ENCODE measurements around the gene IGSF11. TPM values are rescaled to one million over a fixed set of nuclear protein-coding genes. Genes with fewer than 3 reads are reported as not detected.

The IGSF11 gene
- total RNA-seq, 6 experiments from 2014 or later: not detected

DNA sequence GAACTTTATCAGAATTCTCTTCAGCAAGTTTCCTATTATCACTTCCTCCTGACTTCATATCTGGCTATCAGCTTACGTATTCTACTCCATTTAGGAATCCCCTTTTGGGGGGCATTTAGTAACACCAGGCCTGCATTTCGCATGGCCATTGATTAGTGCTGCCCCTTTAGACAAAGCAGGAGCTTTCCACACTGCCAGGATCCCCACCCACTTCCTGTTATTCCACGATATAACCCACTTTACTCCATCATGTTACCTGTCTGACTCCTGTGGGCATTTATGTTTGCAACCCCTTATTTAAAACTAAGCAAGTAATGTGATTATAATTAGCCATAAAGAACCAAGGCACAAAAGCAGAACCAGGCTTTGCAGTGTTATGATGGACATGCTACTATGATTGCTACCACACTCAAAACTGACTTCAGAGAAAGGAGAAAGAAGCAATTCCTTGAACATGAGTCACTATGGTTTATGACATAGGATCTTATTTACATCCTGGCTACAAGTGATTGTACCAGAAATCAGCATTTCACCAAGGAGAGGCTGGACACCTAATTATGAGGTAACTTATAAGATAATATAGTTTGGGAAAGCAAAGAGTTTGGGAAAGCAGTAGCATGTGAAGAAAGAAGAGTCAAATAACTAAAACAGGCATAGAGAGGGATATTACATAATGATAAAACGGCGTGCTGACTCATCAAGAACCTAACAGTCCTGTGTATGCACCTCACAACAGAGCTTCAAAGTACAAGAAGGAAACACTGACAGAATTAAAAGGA, 96.3 kb downstream of the IGSF11 start:
- H3K9me3 Mint-ChIP-seq: no peaks in the 10 kb centered on the region
- peaks cover 8% of the 10 kb centered on the region for H3K4me1 Mint-ChIP-seq (ENCODE audit: low read depth)
- no peak overlapping the region for H3K4me3 Mint-ChIP-seq
- no peak for DNase-seq
- no peaks in the 10 kb centered on the region for H3K36me3 Mint-ChIP-seq (ENCODE audit: low read depth)
- H3K27me3 Mint-ChIP-seq (ENCODE audit: insufficient read depth): no peaks in the 10 kb centered on the region
- TF ChIP-seq, protein P1, sequence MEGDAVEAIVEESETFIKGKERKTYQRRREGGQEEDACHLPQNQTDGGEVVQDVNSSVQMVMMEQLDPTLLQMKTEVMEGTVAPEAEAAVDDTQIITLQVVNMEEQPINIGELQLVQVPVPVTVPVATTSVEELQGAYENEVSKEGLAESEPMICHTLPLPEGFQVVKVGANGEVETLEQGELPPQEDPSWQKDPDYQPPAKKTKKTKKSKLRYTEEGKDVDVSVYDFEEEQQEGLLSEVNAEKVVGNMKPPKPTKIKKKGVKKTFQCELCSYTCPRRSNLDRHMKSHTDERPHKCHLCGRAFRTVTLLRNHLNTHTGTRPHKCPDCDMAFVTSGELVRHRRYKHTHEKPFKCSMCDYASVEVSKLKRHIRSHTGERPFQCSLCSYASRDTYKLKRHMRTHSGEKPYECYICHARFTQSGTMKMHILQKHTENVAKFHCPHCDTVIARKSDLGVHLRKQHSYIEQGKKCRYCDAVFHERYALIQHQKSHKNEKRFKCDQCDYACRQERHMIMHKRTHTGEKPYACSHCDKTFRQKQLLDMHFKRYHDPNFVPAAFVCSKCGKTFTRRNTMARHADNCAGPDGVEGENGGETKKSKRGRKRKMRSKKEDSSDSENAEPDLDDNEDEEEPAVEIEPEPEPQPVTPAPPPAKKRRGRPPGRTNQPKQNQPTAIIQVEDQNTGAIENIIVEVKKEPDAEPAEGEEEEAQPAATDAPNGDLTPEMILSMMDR (IDR thresholded peaks at IDR 0.05): no peak
- no peak overlapping the region for H3K27ac Mint-ChIP-seq

DNA sequence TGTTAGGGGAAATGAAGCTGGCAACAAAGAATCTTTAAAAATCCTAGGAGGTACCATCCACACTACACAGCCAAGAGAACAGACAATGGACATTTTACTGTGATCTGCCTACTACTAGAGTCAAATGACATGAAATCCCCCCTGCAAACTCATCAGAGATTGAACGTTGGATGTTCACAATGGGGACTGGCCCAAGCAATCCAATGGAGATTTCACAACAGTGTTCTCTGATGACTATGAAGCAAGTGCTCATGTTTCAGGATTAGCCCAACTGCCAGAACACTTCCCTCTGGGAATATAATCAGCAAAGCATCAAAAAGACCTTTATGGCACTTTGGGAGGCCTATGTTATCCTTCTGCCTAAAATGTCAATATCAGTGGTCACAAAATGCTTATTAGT, 97.8 kb downstream of the IGSF11 start:
- H3K36me3 Mint-ChIP-seq (ENCODE audit: low read depth): no peaks in the 10 kb centered on the region
- H3K27me3 Mint-ChIP-seq (ENCODE audit: insufficient read depth): no peaks in the 10 kb centered on the region
- peaks cover 8% of the 10 kb centered on the region for H3K4me1 Mint-ChIP-seq (ENCODE audit: low read depth)
- H3K27ac Mint-ChIP-seq: no peak overlapping the region
- no peak overlapping the region for H3K4me3 Mint-ChIP-seq
- no peaks in the 10 kb centered on the region for H3K9me3 Mint-ChIP-seq
- TF ChIP-seq, protein P1 (IDR thresholded peaks at IDR 0.05): no peak
- DNase-seq: no peak

DNA sequence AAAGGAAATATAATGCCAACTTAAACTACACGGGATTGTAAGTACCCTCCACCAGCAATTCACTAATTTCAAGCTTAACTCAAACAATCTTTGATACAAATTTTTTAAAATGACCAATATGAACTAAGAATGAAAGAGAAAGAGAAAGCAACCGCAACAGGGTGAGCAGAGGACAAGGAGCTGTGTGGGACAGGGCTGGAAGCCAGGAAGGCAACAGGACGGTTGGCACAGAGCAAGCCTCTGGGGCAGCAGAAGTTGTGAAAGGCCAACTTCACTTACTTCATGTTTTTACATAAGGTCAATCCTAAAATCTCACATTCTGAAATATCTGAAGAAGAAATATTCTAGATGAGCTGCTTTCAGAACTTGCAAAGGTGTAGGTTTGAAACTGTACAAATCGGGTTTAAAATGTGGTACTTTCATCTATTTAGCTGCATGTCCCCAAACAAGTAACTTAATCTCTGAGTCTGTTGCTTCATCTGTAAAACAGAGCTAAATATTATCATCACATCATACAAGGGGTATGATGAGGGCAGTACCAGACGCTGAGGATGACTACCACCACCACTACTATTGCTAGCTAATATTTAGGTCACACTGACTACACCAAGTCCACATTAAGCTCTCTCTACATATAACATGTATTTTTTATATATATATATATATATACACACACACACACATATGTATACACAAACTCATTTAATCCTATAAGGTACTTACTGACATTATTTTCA, 101.7 kb downstream of the IGSF11 start:
- no peaks in the 10 kb centered on the region for H3K36me3 Mint-ChIP-seq (ENCODE audit: low read depth)
- peak overlapping the region; percentile 50; the same call in 1 of the 2 replicates for H3K4me3 Mint-ChIP-seq
- H3K9me3 Mint-ChIP-seq: no peaks in the 10 kb centered on the region
- TF ChIP-seq, protein P1 (IDR thresholded peaks at IDR 0.05): no peak
- H3K27me3 Mint-ChIP-seq (ENCODE audit: insufficient read depth): peaks cover 2% of the 10 kb centered on the region; the same call in 1 of the 2 replicates
- no peak overlapping the region for H3K27ac Mint-ChIP-seq
- no peaks in the 10 kb centered on the region for H3K4me1 Mint-ChIP-seq (ENCODE audit: low read depth)
- no peak for DNase-seq

DNA sequence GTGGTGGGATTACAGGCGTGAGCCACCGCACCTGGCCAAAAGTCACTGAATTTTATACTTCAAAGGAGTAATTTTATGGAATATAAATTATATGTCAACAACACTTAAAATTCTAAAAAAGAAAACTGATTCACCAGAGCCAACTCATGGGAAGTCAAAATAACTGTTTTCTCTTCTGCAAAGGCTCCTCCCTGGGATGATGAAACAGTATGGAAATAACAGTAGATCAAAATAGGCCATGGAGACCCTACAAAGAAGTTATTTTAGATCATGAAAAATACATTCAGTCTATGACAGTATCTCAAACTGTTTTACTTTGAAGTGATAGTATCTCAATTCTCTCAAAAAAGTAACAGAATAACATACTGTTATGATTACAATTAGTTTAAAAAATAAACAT, 102.7 kb downstream of the IGSF11 start:
- TF ChIP-seq, protein P1 (IDR thresholded peaks at IDR 0.05): no peak
- Mint-ChIP-seq H3K4me1 (ENCODE audit: low read depth) (no peaks in the 10 kb centered on the region), H3K4me3 (no peak overlapping the region), H3K9me3 (no peaks in the 10 kb centered on the region), H3K36me3 (ENCODE audit: low read depth) (no peaks in the 10 kb centered on the region), H3K27me3 (ENCODE audit: insufficient read depth) (peaks cover 2% of the 10 kb centered on the region; the same call in 1 of the 2 replicates), H3K27ac (no peak overlapping the region)
- no peak for DNase-seq

DNA sequence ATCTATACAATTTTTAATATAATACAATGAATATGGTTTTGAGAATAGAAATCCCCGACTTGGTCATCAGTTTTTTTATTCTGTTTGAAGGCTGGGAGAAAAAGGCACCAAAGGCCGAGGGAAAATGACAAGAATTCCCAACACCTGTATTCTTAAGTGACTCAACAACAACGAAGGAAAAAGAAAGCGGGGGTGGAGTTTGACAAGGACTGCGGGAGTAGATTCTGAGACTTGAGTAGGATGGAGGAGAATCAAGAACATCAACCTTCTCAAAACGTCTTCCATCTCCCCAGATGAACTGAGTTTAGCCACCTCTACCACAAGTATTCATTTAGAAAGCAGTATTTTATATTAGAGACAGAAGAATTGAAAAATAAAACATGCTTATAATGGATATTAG, 107.2 kb downstream of the IGSF11 start:
- H3K27ac Mint-ChIP-seq: no peak overlapping the region
- TF ChIP-seq, protein P1 (IDR thresholded peaks at IDR 0.05): no peak
- no peaks in the 10 kb centered on the region for H3K9me3 Mint-ChIP-seq
- no peak overlapping the region for H3K4me3 Mint-ChIP-seq
- no peak for DNase-seq
- H3K4me1 Mint-ChIP-seq (ENCODE audit: low read depth): no peaks in the 10 kb centered on the region
- H3K36me3 Mint-ChIP-seq (ENCODE audit: low read depth): no peaks in the 10 kb centered on the region
- peaks cover 5% of the 10 kb centered on the region; the same call in 1 of the 2 replicates for H3K27me3 Mint-ChIP-seq (ENCODE audit: insufficient read depth)
